ENCODE measurements around the gene INAFM2. TPM values are rescaled to one million over a fixed set of nuclear protein-coding genes. Genes with fewer than 3 reads are reported as not detected.

INAFM2 gene
- polyA plus RNA-seq, 1 donor from 2014 or later = 14.8 TPM

- no peak overlapping the region for H3K4me3 ChIP-seq (ENCODE audit: low read length)
- H2AFZ ChIP-seq (ENCODE audit: low read depth, low read length) = no peak overlapping the region
- TF ChIP-seq TAF1 (IDR thresholded peaks at IDR 0.05; ENCODE audit: low read depth) = no peak
- no peak for TF ChIP-seq EP300 (conservative IDR thresholded peaks at IDR 0.05; ENCODE audit: poor library complexity, severe bottlenecking)
- no peak for TF ChIP-seq CTCF (IDR thresholded peaks at IDR 0.05; ENCODE audit: poor library complexity, severe bottlenecking)
- no peak for TF ChIP-seq EZH2 (IDR thresholded peaks at IDR 0.05; ENCODE audit: borderline replicate concordance, insufficient read depth, low read length, poor library complexity, severe bottlenecking)
- TF ChIP-seq RAD21 (conservative IDR thresholded peaks at IDR 0.05) = no peak
- no peak for TF ChIP-seq REST (IDR thresholded peaks at IDR 0.05; ENCODE audit: borderline replicate concordance)
- no peak for TF ChIP-seq MXI1 (conservative IDR thresholded peaks at IDR 0.05; ENCODE audit: poor library complexity, severe bottlenecking)
- TF ChIP-seq SMC3 (conservative IDR thresholded peaks at IDR 0.05; ENCODE audit: poor library complexity) = no peak
- no peak for TF ChIP-seq POLR2AphosphoS5 (IDR thresholded peaks at IDR 0.05)
- no peak overlapping the region for H3K9ac ChIP-seq (ENCODE audit: low read length)
- H3K27ac ChIP-seq (ENCODE audit: low read length) = no peak overlapping the region
- no peak overlapping the region for H3K4me2 ChIP-seq (ENCODE audit: low read length)
- no peaks in the 10 kb centered on the region for H3K36me3 ChIP-seq (ENCODE audit: insufficient read depth, low read length)
- H3K27me3 ChIP-seq (ENCODE audit: insufficient read depth, low read depth, low read length) = no peaks in the 10 kb centered on the region
- H3K79me2 ChIP-seq (replicated peaks; ENCODE audit: insufficient read depth, low read length) = no peaks in the 10 kb centered on the region
- H4K20me1 ChIP-seq (ENCODE audit: insufficient read depth) = no peaks in the 10 kb centered on the region
- no peaks in the 10 kb centered on the region for H3K9me2 ChIP-seq (ENCODE audit: insufficient read depth, low read length)
- H3F3A ChIP-seq (ENCODE audit: insufficient read depth, low read length, poor library complexity, severe bottlenecking) = no peaks in the 10 kb centered on the region
- no peaks in the 10 kb centered on the region for H3K9me3 ChIP-seq (ENCODE audit: low read length)
Observed at GRCh38 chr15:40332113-40332781, 8.8 kb downstream of the INAFM2 start.

DNA sequence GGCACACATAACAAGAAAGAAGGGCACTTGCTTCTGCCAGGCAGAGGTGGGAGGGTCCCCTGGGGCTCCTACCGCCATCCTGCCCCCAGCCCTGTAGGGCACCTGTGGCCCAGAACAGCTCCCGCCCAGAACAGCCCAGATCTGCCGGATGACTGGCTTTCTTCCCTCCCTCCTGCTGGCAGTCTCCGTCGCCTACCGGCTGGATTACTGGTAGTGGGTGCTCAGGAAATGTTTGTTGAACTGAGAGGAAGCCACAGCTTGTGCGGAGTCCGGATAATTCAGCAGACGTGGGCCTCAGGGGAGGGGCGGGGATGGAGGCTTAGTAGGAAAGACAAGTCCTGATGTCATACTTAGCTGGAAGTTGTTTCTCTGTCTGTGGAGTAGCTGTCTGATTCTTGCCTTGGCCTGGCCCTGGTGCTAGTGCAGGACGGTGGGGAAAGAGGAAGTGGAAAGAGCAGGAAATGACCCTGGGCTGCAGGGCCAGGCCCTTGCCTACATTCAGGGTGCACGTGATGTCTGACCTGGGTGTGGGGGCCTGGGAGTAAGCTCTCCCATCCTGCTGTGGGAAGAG lies 10.5 kb downstream of the INAFM2 start:
- no peaks in the 10 kb centered on the region for H3K79me2 ChIP-seq (replicated peaks; ENCODE audit: insufficient read depth, low read length)
- H3K36me3 ChIP-seq (ENCODE audit: insufficient read depth, low read length) = no peaks in the 10 kb centered on the region
- H3K9ac ChIP-seq (ENCODE audit: low read length) = no peak overlapping the region
- H3K27me3 ChIP-seq (ENCODE audit: insufficient read depth, low read depth, low read length) = no peaks in the 10 kb centered on the region
- H3K9me3 ChIP-seq (ENCODE audit: low read length) = no peaks in the 10 kb centered on the region
- H2AFZ ChIP-seq (ENCODE audit: low read depth, low read length) = no peak overlapping the region
- H3K4me2 ChIP-seq (ENCODE audit: low read length) = no peak overlapping the region
- no peak overlapping the region for H3K4me3 ChIP-seq (ENCODE audit: low read length)
- H3K27ac ChIP-seq (ENCODE audit: low read length) = no peak overlapping the region
- H3K9me2 ChIP-seq (ENCODE audit: insufficient read depth, low read length) = no peaks in the 10 kb centered on the region
- H4K20me1 ChIP-seq (ENCODE audit: insufficient read depth) = no peaks in the 10 kb centered on the region
- no peak for TF ChIP-seq CTCF (IDR thresholded peaks at IDR 0.05; ENCODE audit: poor library complexity, severe bottlenecking)
- H3F3A ChIP-seq (ENCODE audit: insufficient read depth, low read length, poor library complexity, severe bottlenecking) = no peaks in the 10 kb centered on the region
